Osteoblast (primary cell): Measurements from ENCODE around the gene RHOU. TPM values are rescaled to one million over a fixed set of nuclear protein-coding genes. Genes with fewer than 3 reads are reported as not detected.
"Not testable (repeated sequence)": the region's sequence is repeated elsewhere in the genome, so short reads cannot be mapped to it uniquely, and the experiment has no call there.

ENCODE experiments used
- DNase-seq: peaks from one replicate; pipeline ENCODE4 v3.0.0; 2011; ENCODE audit warnings: low spot score, mixed read lengths; ENCODE audit not compliant: insufficient read length; ENCODE audit errors: missing footprints
- H2AFZ ChIP-seq: 2 replicates; pipeline ENCODE4 v1.6.0; 2011; ENCODE audit warnings: mild to moderate bottlenecking, low read length
- H3K27ac ChIP-seq: 2 replicates; pipeline ENCODE4 v1.5.1; 2011; ENCODE audit warnings: mild to moderate bottlenecking, low read depth, low read length, moderate library complexity
- H3K27me3 ChIP-seq: 2 replicates; pipeline ENCODE4 v1.6.0; 2012; ENCODE audit warnings: mild to moderate bottlenecking, control low read depth, inconsistent platforms, low read length, moderate library complexity; ENCODE audit not compliant: insufficient read depth
- H3K36me3 ChIP-seq: 2 replicates; pipeline ENCODE4 v1.5.1; 2011; ENCODE audit warnings: mild to moderate bottlenecking, low read length, control low read depth, moderate library complexity; ENCODE audit not compliant: insufficient read depth
- H3K4me1 ChIP-seq: 2 replicates; pipeline ENCODE4 v1.5.1; 2011; ENCODE audit warnings: mild to moderate bottlenecking, low read length, control low read depth, moderate library complexity; ENCODE audit not compliant: insufficient read depth
- H3K4me2 ChIP-seq: 2 replicates; pipeline ENCODE4 v1.6.0; 2011; ENCODE audit warnings: mild to moderate bottlenecking, low read length; ENCODE audit not compliant: insufficient read depth
- H3K4me3 ChIP-seq: fragments of 200-600 bp; sonication (generic); 3 replicates; pipeline ENCODE4 v1.5.1; 2012; ENCODE audit warnings: mild to moderate bottlenecking, low read length, inconsistent platforms; ENCODE audit not compliant: insufficient read depth
- H3K79me2 ChIP-seq: 2 replicates; pipeline ENCODE4 v1.6.0; 2012; ENCODE audit warnings: mild to moderate bottlenecking, low read length, control low read depth, inconsistent platforms; ENCODE audit not compliant: insufficient read depth
- H3K9me3 ChIP-seq: 2 replicates; pipeline ENCODE4 v1.5.1; 2011; ENCODE audit warnings: low read depth, low read length, control low read depth
- H4K20me1 ChIP-seq: 2 replicates; pipeline ENCODE4 v1.6.0; 2012; ENCODE audit warnings: mild to moderate bottlenecking, low read length, control low read depth; ENCODE audit not compliant: insufficient read depth
- CTCF ChIP-seq: IDR thresholded peaks from 2 replicates; pipeline ENCODE4 v1.5.1; 2011; ENCODE audit warnings: mild to moderate bottlenecking, low read depth, low read length, moderate library complexity; ENCODE audit errors: extremely low read depth
- total RNA-seq: library from RNA; depleted of rRNA; stranded (reverse); fragments of >200 nt; gene quantifications from 2 replicates; pipeline ENCODE4 v1.2.3, GENCODE V29; 2012

The RHOU gene
- total RNA-seq, 1 donor, result 0.72 TPM

- H3K79me2 ChIP-seq, result no peaks in the 10 kb centered on the region
- TF ChIP-seq CTCF, result no peak
- H3K27ac ChIP-seq, result no peak overlapping the region
- H4K20me1 ChIP-seq, result no peaks in the 10 kb centered on the region
- no peaks in the 10 kb centered on the region for H3K27me3 ChIP-seq
- H3K4me1 ChIP-seq, result no peaks in the 10 kb centered on the region
- H3K9me3 ChIP-seq, result no peaks in the 10 kb centered on the region
- no peak for DNase-seq
- no peak overlapping the region for H3K4me3 ChIP-seq
- H2AFZ ChIP-seq, result no peak overlapping the region
- no peak overlapping the region for H3K4me2 ChIP-seq
- H3K36me3 ChIP-seq, result no peaks in the 10 kb centered on the region
These were observed 33.2 kb downstream of the RHOU start for GRCh38 chr1:228768355-228769000.

- no peak overlapping the region for H3K4me3 ChIP-seq
- no peaks in the 10 kb centered on the region for H3K27me3 ChIP-seq
- no peak for DNase-seq
- no peaks in the 10 kb centered on the region for H3K79me2 ChIP-seq
- no peaks in the 10 kb centered on the region for H3K9me3 ChIP-seq
- H3K4me2 ChIP-seq, result no peak overlapping the region
- no peak overlapping the region for H3K27ac ChIP-seq
- H3K36me3 ChIP-seq, result no peaks in the 10 kb centered on the region
- H4K20me1 ChIP-seq, result no peaks in the 10 kb centered on the region
- no peaks in the 10 kb centered on the region for H3K4me1 ChIP-seq
- no peak for TF ChIP-seq CTCF
- H2AFZ ChIP-seq, result no peak overlapping the region
These were observed 35.5 kb downstream of the RHOU start for GRCh38 chr1:228770779-228771223.

- H4K20me1 ChIP-seq, result no peaks in the 10 kb centered on the region
- no peak for TF ChIP-seq CTCF
- no peaks in the 10 kb centered on the region for H3K9me3 ChIP-seq
- no peaks in the 10 kb centered on the region for H3K79me2 ChIP-seq
- H3K4me1 ChIP-seq, result no peaks in the 10 kb centered on the region
- H3K36me3 ChIP-seq, result no peaks in the 10 kb centered on the region
- H3K4me2 ChIP-seq, result no peak overlapping the region
- no peaks in the 10 kb centered on the region for H3K27me3 ChIP-seq
- no peak overlapping the region for H2AFZ ChIP-seq
- no peak overlapping the region for H3K4me3 ChIP-seq
- DNase-seq, result peak; percentile 23
- no peak overlapping the region for H3K27ac ChIP-seq
These were observed 37.4 kb downstream of the RHOU start for GRCh38 chr1:228772516-228773212.

- not testable (repeated sequence) for H3K27ac ChIP-seq, H3K4me3 ChIP-seq, H3K27me3 ChIP-seq, H3K79me2 ChIP-seq, H3K4me1 ChIP-seq, H2AFZ ChIP-seq, H3K9me3 ChIP-seq, H3K4me2 ChIP-seq, H3K36me3 ChIP-seq, H4K20me1 ChIP-seq, DNase-seq
These were observed 40.7 kb downstream of the RHOU start for GRCh38 chr1:228775946-228776345.
